G401 (cell line): ENCODE data around the gene TOX2. TPM values are rescaled to one million over a fixed set of nuclear protein-coding genes. Genes with fewer than 3 reads are reported as not detected.
A peak's percentile ranks its signal among the peaks of the same experiment; 100 is the strongest.

Experiments used
- DNase-seq: peaks from one replicate; pipeline ENCODE4 v3.0.0-alpha.2; 2015; ENCODE audit warnings: low spot score
- in situ Hi-C: cut with HindIII; loops from 2 replicates; pipeline ENCODE4 v1.10.0; 2016; ENCODE audit warnings: low sequenced_read_pairs, mixed read lengths
- total RNA-seq: library from RNA; depleted of rRNA; stranded (reverse); fragments of >200 nt; shearing (Covaris generic); gene quantifications from 2 replicates; pipeline ENCODE4 v1.2.3, GENCODE V29; 2014

The TOX2 gene
- total RNA-seq, 1 experiment from 2014 or later = not detected

GRCh38 chr20:44009679-44009992, 95.0 kb downstream of the TOX2 start:
- DNase-seq = no peak
- in situ Hi-C loops = no loop called here

GRCh38 chr20:44010162-44010704, 95.6 kb downstream of the TOX2 start:
- in situ Hi-C loops = no loop called here
- DNase-seq = no peak

DNA sequence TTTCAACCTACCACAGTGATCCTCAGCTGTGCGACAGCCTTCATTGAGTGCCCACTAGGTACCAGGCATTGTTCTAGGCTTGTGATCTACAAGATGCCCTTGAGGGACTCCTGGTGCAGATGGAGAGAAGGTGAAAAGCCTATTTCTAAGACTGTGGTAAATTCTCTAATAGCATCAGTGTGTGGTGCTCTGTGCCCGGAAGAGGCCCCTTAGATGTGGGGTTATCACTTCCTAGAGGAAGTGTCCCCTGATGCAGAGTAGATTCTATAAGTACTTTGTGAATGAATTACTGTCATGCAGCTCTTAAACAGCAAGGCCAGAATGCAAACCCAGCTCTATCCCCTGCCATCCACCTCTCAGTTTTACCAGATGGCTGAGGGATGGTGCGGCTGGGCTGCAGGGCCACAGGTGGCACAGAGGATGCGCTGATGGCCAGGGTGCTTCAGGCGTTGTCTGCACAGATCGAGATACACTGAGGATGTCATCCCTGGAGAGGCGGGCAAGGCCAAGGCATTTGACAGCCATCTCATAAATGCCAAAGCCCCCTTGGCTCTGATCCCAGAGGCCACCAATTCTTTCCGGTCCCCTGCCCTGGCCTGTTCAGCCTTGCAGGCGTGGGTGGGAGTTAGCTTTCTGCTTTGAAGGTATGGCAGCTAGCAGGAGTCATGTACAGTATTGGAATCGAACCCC, 96.7 kb downstream of the TOX2 start:
- in situ Hi-C loops = no loop called here
- no peak for DNase-seq

DNA sequence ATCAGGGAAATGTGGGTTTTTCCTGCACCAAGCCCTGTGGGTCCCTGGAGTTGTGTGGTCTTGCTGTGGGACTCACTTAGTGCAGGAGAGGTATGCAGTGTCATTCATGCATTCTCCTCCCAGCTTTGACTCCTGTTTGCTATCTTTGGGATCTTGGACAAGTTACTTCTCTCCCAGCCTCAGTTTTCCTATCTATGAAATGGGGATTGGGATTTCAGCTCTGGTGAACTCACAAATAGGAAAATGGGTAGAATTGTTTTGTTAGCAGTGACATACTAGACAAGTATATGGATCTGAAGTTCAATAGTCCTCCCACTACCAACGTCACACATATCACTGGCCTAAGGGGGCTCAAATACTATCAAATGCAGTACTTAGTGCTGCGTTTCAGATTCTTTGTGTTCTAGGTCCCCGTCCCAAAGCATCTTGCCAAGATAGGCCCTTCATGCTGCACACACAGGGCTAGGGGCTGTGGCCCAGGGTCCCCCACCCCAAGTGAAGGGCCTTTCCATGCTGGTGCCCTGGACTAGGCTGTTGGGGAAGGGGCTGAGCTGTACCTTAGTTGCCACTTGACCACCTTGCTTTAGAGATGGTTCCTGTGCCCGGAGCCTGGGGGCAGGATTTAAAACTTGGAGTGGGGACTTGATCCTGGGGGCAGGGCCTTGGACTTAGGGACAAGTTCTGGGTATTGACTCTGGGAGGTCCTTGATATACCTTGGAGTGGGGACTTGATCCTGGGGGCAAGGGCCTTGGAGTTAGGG, 98.0 kb downstream of the TOX2 start:
- in situ Hi-C loops = no loop called here
- no peak for DNase-seq

- DNase-seq = peak; percentile 22
- in situ Hi-C loops = no loop called here
Observed at GRCh38 chr20:44014807-44015732, 100.4 kb downstream of the TOX2 start.

GRCh38 chr20:44015733-44016103, 101.1 kb downstream of the TOX2 start:
- no peak for DNase-seq
- in situ Hi-C loops = no loop called here

- DNase-seq = no peak
- in situ Hi-C loops = no loop called here
Observed at GRCh38 chr20:44016525-44016924, 101.9 kb downstream of the TOX2 start.

GRCh38 chr20:44017211-44017610, 102.6 kb downstream of the TOX2 start:
- DNase-seq = no peak

GRCh38 chr20:44017905-44018258, 103.2 kb downstream of the TOX2 start:
- in situ Hi-C loops = no loop called here

More at GRCh38 chr20:44017211-44017610, 102.6 kb downstream of the TOX2 start:
- in situ Hi-C loops = no loop called here

DNA sequence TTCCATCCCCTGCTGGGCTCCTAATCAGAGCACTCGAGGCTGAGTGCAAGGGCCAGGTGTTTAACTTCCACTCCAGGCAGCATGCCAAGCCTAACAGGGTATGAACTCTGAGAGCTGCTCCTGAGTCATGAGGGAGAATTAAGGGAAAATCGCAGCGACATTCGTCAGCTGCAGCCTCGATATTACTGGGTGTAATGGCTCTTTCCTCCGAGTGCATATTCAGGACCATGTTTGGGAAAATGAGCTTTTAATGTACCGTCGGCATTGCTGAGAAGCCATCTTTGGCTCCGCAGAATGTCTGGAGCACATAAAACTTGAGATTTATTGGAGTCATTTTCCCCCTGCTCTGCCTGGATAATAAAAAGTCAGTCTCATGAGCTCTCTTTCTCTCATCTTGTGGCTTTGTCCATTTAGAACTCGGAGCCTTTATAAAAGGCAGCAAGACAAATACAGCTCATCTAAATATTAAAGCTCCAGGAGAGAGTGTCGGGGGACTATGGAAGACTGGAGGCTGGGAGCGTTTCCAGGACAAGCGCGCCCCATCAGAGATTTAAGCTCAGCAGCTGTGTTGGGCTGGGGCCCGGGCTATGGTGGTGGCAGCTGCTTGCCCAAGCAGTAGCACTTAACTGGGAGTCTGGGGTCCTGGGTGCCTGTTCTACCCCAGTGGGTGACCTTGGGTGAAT, 103.7 kb downstream of the TOX2 start:
- DNase-seq = peak; percentile 73
- in situ Hi-C loops = no loop called here

More at GRCh38 chr20:44017905-44018258, 103.2 kb downstream of the TOX2 start:
- no peak for DNase-seq

GRCh38 chr20:44018942-44019637, 104.4 kb downstream of the TOX2 start:
- DNase-seq = no peak
- in situ Hi-C loops = no loop called here

DNA sequence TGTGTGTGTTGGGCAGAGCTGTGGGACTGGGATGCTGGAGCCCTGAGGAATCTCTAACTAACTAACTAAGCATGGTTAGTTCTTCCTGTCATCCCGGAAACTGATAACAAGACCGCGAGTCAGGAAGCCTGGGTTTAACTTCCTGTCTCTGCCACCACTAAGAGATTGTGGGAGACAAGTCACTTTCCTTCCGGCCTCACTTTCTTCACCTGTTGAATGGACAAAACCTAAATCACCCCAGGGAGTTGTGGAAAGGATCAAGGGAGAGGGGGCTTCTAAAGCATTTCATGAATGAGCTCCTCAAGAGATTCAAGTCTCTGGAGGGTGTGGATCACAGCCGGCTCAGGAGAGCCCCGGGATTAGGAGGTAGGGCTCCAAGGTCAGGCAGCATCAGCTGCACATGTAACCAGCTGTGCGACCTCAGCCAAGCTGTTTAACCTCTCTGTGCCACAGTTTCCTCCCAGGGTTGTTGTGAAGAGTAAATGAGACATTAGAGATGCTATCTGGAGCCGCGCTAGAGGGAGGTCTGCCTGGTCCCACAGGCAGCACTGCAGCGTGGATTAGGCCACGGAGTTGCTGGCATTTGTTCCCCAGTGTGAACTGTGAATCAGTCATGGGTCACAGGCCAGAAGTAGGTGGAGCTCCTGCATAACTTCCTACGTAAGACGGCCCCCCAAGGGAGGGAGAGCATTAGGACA, 105.1 kb downstream of the TOX2 start:
- in situ Hi-C loops = no loop called here
- DNase-seq = no peak

- in situ Hi-C loops = no loop called here
- no peak for DNase-seq
Observed at GRCh38 chr20:44020406-44021148, 105.9 kb downstream of the TOX2 start.

DNA sequence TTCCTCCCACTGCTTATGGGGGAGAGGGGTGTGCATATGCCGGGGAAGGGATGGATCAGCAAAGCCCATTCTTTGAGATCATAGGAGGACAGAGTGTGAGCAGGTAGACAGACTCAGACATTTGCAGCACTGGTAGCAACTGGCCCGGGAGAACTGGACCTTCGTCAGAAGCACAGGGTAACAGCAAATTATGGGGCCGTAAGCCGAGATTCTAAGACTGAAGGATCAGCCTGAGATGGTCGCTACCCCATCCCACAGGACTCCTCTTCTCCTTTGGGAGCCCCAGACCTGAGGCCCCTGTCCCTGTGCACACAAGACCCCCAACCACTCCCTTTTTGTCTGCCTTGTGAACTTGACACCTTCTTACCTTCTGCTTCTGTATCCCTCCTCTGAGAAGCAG, 106.5 kb downstream of the TOX2 start:
- in situ Hi-C loops = no loop called here
- DNase-seq = no peak

GRCh38 chr20:44021900-44022299, 107.2 kb downstream of the TOX2 start:
- in situ Hi-C loops = no loop called here
- no peak for DNase-seq

- DNase-seq = no peak
- in situ Hi-C loops = no loop called here
Observed at GRCh38 chr20:44022464-44022863, 107.8 kb downstream of the TOX2 start.
